ENCODE results near the gene CTPS1. TPM values are rescaled to one million over a fixed set of nuclear protein-coding genes. Genes with fewer than 3 reads are reported as not detected.

CTPS1 gene
- total and polyA plus RNA-seq, 2 experiments from 2014 or later: 31.8 to 93.9 TPM

- Mint-ChIP-seq H3K9me3 (no peaks in the 10 kb centered on the region), H3K4me3 (no peak overlapping the region), H3K27me3 (ENCODE audit: insufficient read depth, low read depth, poor library complexity) (peaks cover 5% of the 10 kb centered on the region), H3K36me3 (ENCODE audit: low read depth) (no peaks in the 10 kb centered on the region), H3K4me1 (peaks cover 14% of the 10 kb centered on the region), H3K27ac (no peak overlapping the region)
- no peaks in the 10 kb centered on the region for H3K27me3 ChIP-seq (ENCODE audit: insufficient read depth)
- no peaks in the 10 kb centered on the region for H3K9me2 ChIP-seq (ENCODE audit: insufficient read depth)
- H3K79me2 ChIP-seq (replicated peaks; ENCODE audit: insufficient read depth): no peaks in the 10 kb centered on the region
- H2AFZ ChIP-seq: peak overlapping the region; percentile 72
- no peak overlapping the region for H3K27ac ChIP-seq (ENCODE audit: low read depth)
- no peak overlapping the region for H3K4me2 ChIP-seq
- no peak overlapping the region for H3K4me3 ChIP-seq
- ATAC-seq (peak; percentile 73), DNase-seq (ENCODE audit: low spot score) (no peak)
- H3K4me1 ChIP-seq (ENCODE audit: insufficient read depth): peaks cover 10% of the 10 kb centered on the region
- no peaks in the 10 kb centered on the region for H3F3A ChIP-seq (replicated peaks; ENCODE audit: low read depth)
- TF ChIP-seq CTCF (conservative IDR thresholded peaks at IDR 0.05; ENCODE audit: low read depth in 2 of 2): no peak
- TF ChIP-seq ETS1 (IDR thresholded peaks at IDR 0.05): no peak
- no peak for TF ChIP-seq REST (IDR thresholded peaks at IDR 0.05; ENCODE audit: unreplicated experiment)
- TF ChIP-seq ZNF114 (CRISPR knock-in tag; IDR thresholded peaks at IDR 0.05): no peak
- TF ChIP-seq POLR2AphosphoS5 (IDR thresholded peaks at IDR 0.05; ENCODE audit: low read depth): no peak
- TF ChIP-seq JUNB (IDR thresholded peaks at IDR 0.05; ENCODE audit: unreplicated experiment): no peak
- TF ChIP-seq STAT1 (IDR thresholded peaks at IDR 0.05; ENCODE audit: unreplicated experiment): no peak
- no peak for TF ChIP-seq NANOG (IDR thresholded peaks at IDR 0.05; ENCODE audit: borderline replicate concordance)
- TF ChIP-seq EZH2 (IDR thresholded peaks at IDR 0.05; ENCODE audit: low read depth, unreplicated experiment): no peak
- H3K36me3 ChIP-seq (ENCODE audit: insufficient read depth): no peaks in the 10 kb centered on the region
- H4K20me1 ChIP-seq (replicated peaks; ENCODE audit: insufficient read depth): no peaks in the 10 kb centered on the region
Observed at GRCh38 chr1:40965531-40965930, 14.0 kb upstream of the CTPS1 start.

- H3K79me2 ChIP-seq (replicated peaks; ENCODE audit: insufficient read depth): no peaks in the 10 kb centered on the region
- Mint-ChIP-seq H3K27me3 (ENCODE audit: insufficient read depth, low read depth, poor library complexity) (peaks cover 5% of the 10 kb centered on the region), H3K4me1 (peaks cover 14% of the 10 kb centered on the region), H3K27ac (no peak overlapping the region), H3K4me3 (no peak overlapping the region), H3K9me3 (no peaks in the 10 kb centered on the region), H3K36me3 (ENCODE audit: low read depth) (no peaks in the 10 kb centered on the region)
- no peaks in the 10 kb centered on the region for H3K9me2 ChIP-seq (ENCODE audit: insufficient read depth)
- peak overlapping the region; percentile 72; the same call in 1 of the 2 replicates for H2AFZ ChIP-seq
- H3K36me3 ChIP-seq (ENCODE audit: insufficient read depth): no peaks in the 10 kb centered on the region
- H3K4me2 ChIP-seq: no peak overlapping the region
- H3K27ac ChIP-seq (ENCODE audit: low read depth): no peak overlapping the region
- H3F3A ChIP-seq (replicated peaks; ENCODE audit: low read depth): no peaks in the 10 kb centered on the region
- ATAC-seq: no peak
- H3K4me1 ChIP-seq (ENCODE audit: insufficient read depth): peaks cover 10% of the 10 kb centered on the region
- H3K27me3 ChIP-seq (ENCODE audit: insufficient read depth): no peaks in the 10 kb centered on the region
- DNase-seq (ENCODE audit: low spot score): no peak
- H3K4me3 ChIP-seq: no peak overlapping the region
- no peaks in the 10 kb centered on the region for H4K20me1 ChIP-seq (replicated peaks; ENCODE audit: insufficient read depth)
- TF ChIP-seq CREB1 (CRISPR knock-in tag; IDR thresholded peaks at IDR 0.05; ENCODE audit: low read depth) (no peak), JUNB (IDR thresholded peaks at IDR 0.05; ENCODE audit: unreplicated experiment) (no peak), REST (IDR thresholded peaks at IDR 0.05; ENCODE audit: unreplicated experiment) (no peak), EZH2phosphoT487 (IDR thresholded peaks at IDR 0.05; ENCODE audit: unreplicated experiment) (no peak), ETS1 (IDR thresholded peaks at IDR 0.05) (no peak), NANOG (IDR thresholded peaks at IDR 0.05; ENCODE audit: borderline replicate concordance) (no peak), ZNF331 (CRISPR knock-in tag; IDR thresholded peaks at IDR 0.05; ENCODE audit: low read depth) (no peak)
Observed at GRCh38 chr1:40966417-40966816, 13.1 kb upstream of the CTPS1 start.
